Posterior cingulate gyrus (tissue), 11 donors: ENCODE results near the gene PRR14.
A peak's percentile ranks its signal among the peaks of the same experiment; 100 is the strongest.
"Not testable (repeated sequence)": the region's sequence is repeated elsewhere in the genome, so short reads cannot be mapped to it uniquely, and the experiment has no call there.

Experiments
- DNase-seq, 10 donors: peaks; one replicate each; pipeline versions ENCODE4 v3.0.0 to v3.0.0-alpha.2; 2020 to 2021; ENCODE audit warnings: mixed read lengths in 3 of 10
- intact Hi-C: fragments of 100-400 bp; cut with DNase I; formaldehyde crosslinking; loops from one replicate; pipeline ENCODE4 v1.15.1; 2023

The PRR14 gene

GRCh38 chr16:30628628-30629540 lies 21.9 kb upstream of the PRR14 start:
- DNase-seq, result peak; percentile 67 to 97 (median 91)
- intact Hi-C loops, result loop anchor here (5.0 kb wide), 1 partner anchor 42 kb away; the partner anchor contains the start of gene ZNF785

- intact Hi-C loops, result not testable (repeated sequence)
Observed at GRCh38 chr16:30632454-30632853, 18.3 kb upstream of the PRR14 start.

DNA sequence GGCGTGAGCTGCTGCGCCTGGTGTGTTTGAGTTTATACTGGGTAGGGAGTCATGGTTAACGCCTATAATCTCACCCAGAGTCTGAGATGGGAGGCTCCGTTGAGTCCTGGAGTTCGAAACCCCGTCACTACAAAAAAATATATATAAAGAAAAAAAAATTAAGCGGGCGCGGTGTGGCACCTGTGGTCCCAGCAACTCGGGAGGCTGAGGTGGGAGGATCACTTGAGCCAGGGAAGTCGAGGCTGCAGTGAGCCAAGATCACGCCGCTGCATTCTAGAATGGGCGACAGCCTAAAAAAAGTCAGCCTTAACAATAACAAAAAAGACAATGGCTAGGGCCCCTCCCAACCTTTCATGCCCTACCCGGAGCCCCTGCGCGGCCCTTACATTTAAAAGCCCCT lies 17.2 kb upstream of the PRR14 start:
- DNase-seq, result peak in 1 of 10 donors; percentile 54
- intact Hi-C loops, result no loop called here

More at GRCh38 chr16:30632454-30632853, 18.3 kb upstream of the PRR14 start:
- DNase-seq, result peak in 2 of 10 donors; percentile 14 to 24

DNA sequence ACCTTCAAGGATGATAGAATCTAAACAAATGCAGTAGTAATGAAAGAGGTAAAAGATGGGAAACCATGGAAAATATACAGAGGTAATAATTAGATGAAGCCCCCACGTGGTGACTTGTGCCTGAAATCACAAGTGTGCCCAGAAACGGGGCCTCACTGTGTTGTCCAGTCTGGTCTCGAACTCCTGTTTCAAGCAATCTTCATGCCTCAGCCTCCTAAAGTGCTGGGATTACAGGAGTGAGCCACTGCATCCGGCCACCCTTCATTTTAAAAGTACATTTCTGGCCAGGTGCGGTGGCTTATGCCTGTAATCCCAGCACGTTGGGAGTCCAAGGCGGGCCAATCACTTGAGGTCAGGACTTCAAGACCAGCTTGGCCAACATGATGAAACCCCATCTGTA lies 14.2 kb upstream of the PRR14 start:
- intact Hi-C loops, result no loop called here
- no peak for DNase-seq

DNA sequence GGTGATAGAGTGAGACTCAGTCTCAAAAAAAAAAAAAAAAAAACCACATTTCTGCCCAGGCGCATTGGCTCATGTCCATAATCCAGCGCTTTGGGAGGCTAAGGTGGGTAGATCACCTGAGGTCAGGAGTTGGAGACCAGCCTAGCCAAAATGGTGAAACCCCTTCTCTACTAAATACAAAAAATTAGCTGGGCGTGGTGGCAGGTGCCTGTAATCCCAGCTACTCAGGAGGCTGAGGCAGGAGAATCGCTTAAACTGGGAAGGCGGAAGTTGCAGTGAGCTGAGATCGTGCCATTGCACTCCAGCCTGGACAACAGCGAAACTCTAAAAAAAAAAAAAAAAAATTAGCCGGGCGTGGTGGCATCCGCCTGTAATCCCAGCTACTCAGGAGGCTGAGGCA lies 13.6 kb upstream of the PRR14 start:
- intact Hi-C loops, result not testable (repeated sequence)

GRCh38 chr16:30637944-30638343 lies 12.8 kb upstream of the PRR14 start:
- intact Hi-C loops, result no loop called here
- DNase-seq, result peak in 1 of 10 donors; percentile 3

More for the DNA sequence above, 13.6 kb upstream of the PRR14 start:
- peak in 1 of 10 donors; percentile 24 for DNase-seq

DNA sequence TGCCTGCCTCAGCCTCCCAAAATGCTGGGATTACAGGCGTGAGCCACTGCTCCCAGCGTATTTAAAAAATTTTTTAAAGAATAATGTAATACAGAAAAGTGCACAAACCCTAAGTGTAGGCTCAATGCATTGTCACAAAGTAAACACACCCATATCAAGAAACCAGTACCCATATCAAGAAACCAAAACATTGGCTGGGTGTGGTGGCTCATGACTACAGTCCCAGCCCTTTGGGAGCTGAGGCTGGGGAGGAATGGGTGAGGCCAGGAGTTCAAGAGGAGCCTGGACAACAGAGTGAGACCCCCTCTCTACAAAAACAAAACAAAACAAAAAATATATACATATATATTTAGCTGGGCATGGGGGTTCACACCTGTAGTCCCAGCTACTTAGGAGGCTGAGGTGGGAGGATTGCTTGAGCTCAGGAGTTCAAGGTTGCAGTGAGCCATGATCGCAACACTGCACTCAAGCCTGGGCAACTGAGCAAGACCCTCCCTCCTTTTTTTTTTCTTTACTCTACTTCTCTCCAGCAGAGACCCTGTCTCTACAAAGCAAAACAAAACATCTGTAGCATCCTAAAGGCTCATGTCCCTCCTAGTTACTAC lies 9.3 kb upstream of the PRR14 start:
- intact Hi-C loops, result no loop called here
- peak in 1 of 10 donors; percentile 28 for DNase-seq

GRCh38 chr16:30644334-30644830 lies 6.4 kb upstream of the PRR14 start:
- intact Hi-C loops, result no loop called here
- DNase-seq, result peak in 2 of 10 donors; percentile 45 to 72

DNA sequence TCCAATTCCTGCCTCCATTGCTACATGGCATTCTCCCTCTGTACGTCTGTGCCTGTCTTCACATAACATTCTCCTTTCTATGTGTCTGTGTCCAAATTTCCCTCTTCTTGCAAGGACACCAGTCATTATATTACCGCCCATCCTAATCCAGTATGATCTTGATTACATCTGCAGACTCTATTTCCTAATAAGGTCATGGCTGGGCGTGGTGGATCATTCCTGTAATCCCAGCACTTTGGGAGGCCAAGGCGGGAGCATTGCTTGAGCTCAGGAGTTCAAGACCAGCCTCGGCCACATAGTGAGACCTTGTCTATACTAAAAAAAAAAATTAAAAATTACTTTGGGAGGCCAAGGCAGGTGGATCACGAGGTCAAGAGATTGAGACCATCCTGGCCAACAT lies 5.0 kb upstream of the PRR14 start:
- peak in 1 of 10 donors; percentile 13 for DNase-seq
- intact Hi-C loops, result no loop called here

- peak in 1 of 10 donors; percentile 24 for DNase-seq
- intact Hi-C loops, result no loop called here
Observed at GRCh38 chr16:30647274-30647571, 3.5 kb upstream of the PRR14 start.

DNA sequence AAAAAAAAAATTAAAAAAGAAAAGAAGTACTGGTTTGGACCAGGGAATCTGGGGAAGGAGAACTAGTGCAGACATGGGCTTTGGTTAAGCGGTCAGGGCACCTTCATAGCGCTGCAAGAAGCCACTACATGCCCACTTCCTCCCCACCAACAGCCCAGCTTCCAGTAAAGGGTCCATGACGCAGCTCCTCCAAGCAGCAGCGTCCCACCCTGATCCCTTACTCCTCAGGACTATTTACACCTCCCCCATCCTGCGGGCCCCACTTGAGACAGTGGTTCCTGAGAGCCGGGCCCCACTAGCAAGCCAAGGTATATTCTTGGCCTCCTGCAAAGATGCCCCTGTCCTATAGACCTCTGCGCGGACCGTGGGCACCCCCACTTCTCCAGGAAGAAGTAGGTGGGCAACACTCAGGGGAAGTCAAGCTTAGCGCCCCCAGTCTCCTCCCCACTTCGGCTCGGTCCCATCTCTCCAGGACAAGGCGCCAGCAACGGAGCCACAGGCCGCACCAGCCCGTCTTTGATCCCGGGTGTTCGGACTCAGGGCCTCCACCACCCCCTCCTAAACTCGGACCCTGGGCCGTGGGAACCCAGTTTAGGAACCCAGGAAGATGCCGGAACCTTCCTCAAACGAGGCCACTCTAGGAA lies 913 bp upstream of the PRR14 start:
- peak in 3 of 10 donors; percentile 15 to 29 (median 19) for DNase-seq
- intact Hi-C loops, result loop anchor here (1.0 to 5.0 kb wide), 3 partner anchors 8 to 78 kb away; partner anchors contain the start of genes FBRS, SRCAP and ZNF688

DNA sequence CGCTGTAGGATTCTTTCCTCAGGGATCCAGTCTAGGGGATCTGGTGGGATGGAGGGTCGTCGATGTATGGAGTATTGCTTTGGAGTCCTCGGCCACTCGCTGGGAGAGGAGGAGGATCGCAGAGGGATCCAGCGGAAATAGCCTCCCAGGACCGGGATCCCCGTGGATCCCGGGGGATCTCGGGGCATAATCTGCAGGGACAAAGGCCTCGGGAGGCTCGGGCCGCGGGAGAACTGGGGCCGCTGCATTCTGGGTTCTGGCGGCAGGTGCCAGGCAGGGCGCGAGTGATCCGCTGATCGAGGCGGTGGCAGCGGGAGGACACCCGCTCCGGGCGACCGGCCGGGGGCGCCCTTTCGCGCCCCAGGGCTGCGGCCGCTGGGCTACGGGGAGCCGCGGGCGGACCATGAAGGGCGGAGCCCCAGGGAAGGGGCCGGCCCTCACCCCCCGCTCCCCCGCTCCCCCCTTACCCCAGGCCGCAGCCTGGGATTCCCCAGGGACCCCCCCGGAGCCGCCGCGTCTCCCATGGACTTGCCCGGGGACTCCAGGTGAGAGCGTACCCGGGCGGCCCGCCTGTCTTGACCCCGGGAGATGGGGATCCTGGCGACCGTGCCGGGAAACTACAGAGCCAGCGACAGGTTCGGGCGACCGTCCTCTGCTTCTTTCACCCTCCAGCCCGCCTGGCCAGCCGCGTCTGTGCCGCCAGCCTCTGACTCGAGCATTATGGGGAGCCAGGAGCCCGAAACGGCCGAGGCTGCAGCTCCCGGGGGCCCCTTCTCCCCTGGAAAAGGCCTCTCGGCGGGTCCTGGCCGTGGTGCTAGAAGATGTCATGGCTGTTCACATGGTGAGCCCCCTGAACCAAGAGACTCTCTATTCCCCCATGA lies 604 bp downstream of the PRR14 start:
- peak; percentile 32 to 93 (median 54) for DNase-seq
- intact Hi-C loops, result loop anchor here (2.0 to 5.0 kb wide), 2 partner anchors 47 to 79 kb away; partner anchors contain the start of genes SRCAP and ZNF688

DNA sequence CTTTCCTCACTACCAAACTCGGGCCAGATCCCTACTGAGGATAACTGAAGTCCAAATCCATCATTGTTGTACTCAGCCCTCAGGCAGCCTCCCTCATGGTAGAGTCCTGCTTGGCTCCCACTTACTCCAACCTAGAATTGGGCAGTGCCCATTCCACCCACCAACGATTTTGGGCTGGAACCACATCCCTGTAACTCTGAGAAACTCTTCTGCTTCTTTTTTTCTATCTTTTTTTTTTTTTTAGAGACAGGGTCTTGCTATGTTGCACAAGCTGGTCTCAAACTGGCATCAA lies 1.2 kb downstream of the PRR14 start:
- intact Hi-C loops, result loop anchor here (5.0 kb wide), 1 partner anchor 80 kb away; the partner anchor contains the start of gene ZNF688
- DNase-seq, result no peak

DNA sequence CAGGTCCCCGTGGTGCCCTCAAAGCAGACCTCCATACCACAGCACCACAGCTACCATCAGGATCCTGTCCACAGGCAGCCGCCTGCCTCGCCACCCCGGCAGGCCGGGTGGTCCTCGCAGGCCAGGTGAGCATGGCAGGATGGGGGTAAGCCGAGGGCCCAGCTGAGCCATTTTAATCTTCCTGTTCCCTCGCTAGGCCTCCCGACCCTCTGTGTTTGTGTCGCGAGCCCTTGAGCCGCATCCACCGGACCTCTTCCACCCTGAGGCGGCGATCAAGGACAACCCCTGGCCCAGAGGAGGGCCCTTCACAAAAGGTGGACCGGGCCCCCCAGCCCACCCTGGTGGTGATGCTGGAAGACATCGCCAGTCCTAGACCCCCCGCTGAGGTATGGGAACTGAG lies 2.0 kb downstream of the PRR14 start:
- intact Hi-C loops, result loop anchor here (5.0 kb wide), 1 partner anchor 80 kb away; the partner anchor contains the start of gene ZNF688
- DNase-seq, result peak in 3 of 10 donors; percentile 29 to 77 (median 38)

DNA sequence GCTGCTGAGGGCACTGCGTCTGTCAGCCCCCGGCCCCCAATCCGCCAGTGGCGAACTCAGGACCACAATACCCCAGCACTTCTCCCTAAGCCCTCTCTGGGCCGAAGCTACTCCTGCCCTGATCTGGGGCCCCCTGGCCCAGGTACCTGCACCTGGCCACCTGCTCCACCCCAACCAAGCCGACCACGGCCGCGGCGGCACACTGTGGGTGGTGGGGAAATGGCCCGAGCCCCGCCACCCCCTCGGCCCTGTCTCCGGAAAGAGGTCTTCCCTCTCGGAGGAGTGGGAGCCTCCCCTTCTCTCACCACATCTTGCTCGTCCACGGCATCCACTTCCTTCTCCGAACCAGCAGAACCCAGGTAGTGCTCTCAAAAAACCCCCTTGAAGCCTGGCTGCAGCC lies 4.1 kb downstream of the PRR14 start:
- intact Hi-C loops, result loop anchor here (5.0 kb wide), 2 partner anchors 83 to 128 kb away; partner anchors contain the start of genes ZNF688 and ZNF768
- DNase-seq, result peak in 1 of 10 donors; percentile 64

- intact Hi-C loops, result loop anchor here (5.0 kb wide), 1 partner anchor 129 kb away; the partner anchor contains the start of gene ZNF768
Observed at GRCh38 chr16:30655815-30656347, 5.1 kb downstream of the PRR14 start.

GRCh38 chr16:30656388-30656787 lies 5.6 kb downstream of the PRR14 start:
- DNase-seq, result no peak
- intact Hi-C loops, result loop anchor here (5.0 kb wide), 1 partner anchor 129 kb away; the partner anchor contains the start of gene ZNF768

More at GRCh38 chr16:30655815-30656347, 5.1 kb downstream of the PRR14 start:
- DNase-seq, result peak in 2 of 10 donors; percentile 10 to 41

- DNase-seq, result peak in 1 of 10 donors; percentile 45
- intact Hi-C loops, result loop anchor here (5.0 kb wide), 1 partner anchor 130 kb away; the partner anchor contains the start of gene ZNF768
Observed at GRCh38 chr16:30656974-30657865, 6.5 kb downstream of the PRR14 start.
